Calu3 (cell line): ENCODE data around the gene FOXR1. TPM values are rescaled to one million over a fixed set of nuclear protein-coding genes. Genes with fewer than 3 reads are reported as not detected.

Experiments used
- BruUV-seq: library from RNA; stranded (reverse); fragments of 400-500 nt; replicated peaks from 2 replicates; lab custom pipeline; 2021; lab: Mats Ljungman, UMichigan
- CTCF ChIA-PET: fragments of 300-600 bp; sonication (Branson Sonifier 250); formaldehyde crosslinking; loops from one replicate; lab custom pipeline; 2022; ENCODE audit warnings: antibody characterized with exemption; lab: Charles Lee
- DNase-seq: peaks from one replicate; pipeline ENCODE4 v3.0.0; 2022
- H3K27ac Mint-ChIP-seq: one replicate; pipeline ENCODE4 v1.8.0; 2022; ENCODE audit warnings: mixed read lengths; ENCODE audit not compliant: unreplicated experiment
- H3K27me3 Mint-ChIP-seq: one replicate; pipeline ENCODE4 v1.8.0; 2022; ENCODE audit warnings: mixed read lengths; ENCODE audit not compliant: unreplicated experiment
- H3K36me3 Mint-ChIP-seq: one replicate; pipeline ENCODE4 v1.8.0; 2022; ENCODE audit warnings: mild to moderate bottlenecking, moderate library complexity, mixed read lengths; ENCODE audit not compliant: insufficient read depth, unreplicated experiment
- H3K4me1 Mint-ChIP-seq: one replicate; pipeline ENCODE4 v1.8.0; 2022; ENCODE audit warnings: mild to moderate bottlenecking, low read depth, mixed read lengths; ENCODE audit not compliant: unreplicated experiment
- H3K4me3 Mint-ChIP-seq: one replicate; pipeline ENCODE4 v1.8.0; 2022; ENCODE audit warnings: mild to moderate bottlenecking, low read depth, moderate library complexity, mixed read lengths; ENCODE audit not compliant: unreplicated experiment
- H3K9me3 Mint-ChIP-seq: one replicate; pipeline ENCODE4 v1.8.0; 2022; ENCODE audit warnings: low read depth, mixed read lengths; ENCODE audit not compliant: unreplicated experiment
- intact Hi-C: fragments of 100-400 bp; cut with micrococcal nuclease; formaldehyde crosslinking; loops from one replicate; pipeline ENCODE4 v1.10.0; 2022; ENCODE audit not compliant: unreplicated experiment
- total RNA-seq: library from RNA; stranded (reverse); gene quantifications from 2 replicates; pipeline ENCODE4 v1.2.3, GENCODE V29; 2022
- TF ChIP-seq, protein P1 (sequence below): fragments of 200-600 bp; IDR thresholded peaks from one replicate; pipeline ENCODE4 v1.8.0; 2022; ENCODE audit warnings: antibody characterized with exemption; ENCODE audit not compliant: unreplicated experiment

Gene FOXR1
- total RNA-seq, 1 experiment from 2014 or later, result not detected

DNA sequence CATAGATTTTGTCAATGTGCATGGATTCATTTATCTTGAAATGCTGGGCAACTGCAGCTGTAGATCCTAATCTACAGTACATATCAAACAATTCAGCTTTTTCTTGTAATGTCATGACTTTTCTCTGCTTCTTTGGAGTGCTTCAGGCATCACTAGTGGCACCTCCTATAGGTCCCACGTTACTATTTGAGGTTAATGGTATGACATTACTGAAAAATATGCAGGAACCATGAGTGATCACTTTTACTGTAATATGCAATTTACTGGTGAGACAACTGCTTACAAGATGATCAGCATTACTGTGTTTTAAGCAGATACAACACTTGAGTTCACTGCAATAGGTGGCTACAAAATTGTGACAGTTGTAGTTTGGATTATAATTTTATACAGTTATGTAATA, 29.3 kb downstream of the FOXR1 start:
- Mint-ChIP-seq H3K4me3 (no peak overlapping the region), H3K27ac (no peak overlapping the region), H3K9me3 (no peaks in the 10 kb centered on the region), H3K27me3 (no peaks in the 10 kb centered on the region), H3K4me1 (peaks cover 9% of the 10 kb centered on the region), H3K36me3 (peaks cover 43% of the 10 kb centered on the region)
- intact Hi-C loops, result no loop called here
- DNase-seq, result no peak
- CTCF ChIA-PET, result no interaction called here
- TF ChIP-seq, protein P1, sequence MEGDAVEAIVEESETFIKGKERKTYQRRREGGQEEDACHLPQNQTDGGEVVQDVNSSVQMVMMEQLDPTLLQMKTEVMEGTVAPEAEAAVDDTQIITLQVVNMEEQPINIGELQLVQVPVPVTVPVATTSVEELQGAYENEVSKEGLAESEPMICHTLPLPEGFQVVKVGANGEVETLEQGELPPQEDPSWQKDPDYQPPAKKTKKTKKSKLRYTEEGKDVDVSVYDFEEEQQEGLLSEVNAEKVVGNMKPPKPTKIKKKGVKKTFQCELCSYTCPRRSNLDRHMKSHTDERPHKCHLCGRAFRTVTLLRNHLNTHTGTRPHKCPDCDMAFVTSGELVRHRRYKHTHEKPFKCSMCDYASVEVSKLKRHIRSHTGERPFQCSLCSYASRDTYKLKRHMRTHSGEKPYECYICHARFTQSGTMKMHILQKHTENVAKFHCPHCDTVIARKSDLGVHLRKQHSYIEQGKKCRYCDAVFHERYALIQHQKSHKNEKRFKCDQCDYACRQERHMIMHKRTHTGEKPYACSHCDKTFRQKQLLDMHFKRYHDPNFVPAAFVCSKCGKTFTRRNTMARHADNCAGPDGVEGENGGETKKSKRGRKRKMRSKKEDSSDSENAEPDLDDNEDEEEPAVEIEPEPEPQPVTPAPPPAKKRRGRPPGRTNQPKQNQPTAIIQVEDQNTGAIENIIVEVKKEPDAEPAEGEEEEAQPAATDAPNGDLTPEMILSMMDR, result no peak
- no TSS peak for BruUV-seq

DNA sequence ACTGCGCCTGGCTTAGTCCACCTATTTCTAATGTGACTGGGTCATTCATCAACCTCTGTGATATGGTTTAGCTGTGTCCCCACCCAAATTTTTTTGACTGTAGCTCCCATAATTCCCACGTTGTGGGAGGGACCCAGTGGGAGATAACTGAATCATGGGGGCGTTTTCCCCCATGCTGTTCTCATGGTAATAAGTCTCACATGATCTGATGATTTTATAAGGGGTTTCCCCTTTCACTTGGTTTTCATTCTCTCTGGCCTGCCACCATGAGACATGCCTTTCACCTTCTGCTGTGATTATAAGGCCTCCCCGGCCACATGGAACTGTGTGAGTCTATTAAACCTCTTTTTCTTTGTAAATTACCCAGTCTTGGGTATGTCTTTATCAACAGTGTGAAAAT, 35.1 kb downstream of the FOXR1 start:
- Mint-ChIP-seq H3K4me1 (peaks cover 9% of the 10 kb centered on the region), H3K27ac (no peak overlapping the region), H3K9me3 (no peaks in the 10 kb centered on the region), H3K27me3 (no peaks in the 10 kb centered on the region), H3K4me3 (no peak overlapping the region), H3K36me3 (peaks cover 17% of the 10 kb centered on the region)
- intact Hi-C loops, result no loop called here
- CTCF ChIA-PET, result no interaction called here
- TF ChIP-seq, protein P1, result no peak
- no peak for DNase-seq
- BruUV-seq, result no TSS peak

DNA sequence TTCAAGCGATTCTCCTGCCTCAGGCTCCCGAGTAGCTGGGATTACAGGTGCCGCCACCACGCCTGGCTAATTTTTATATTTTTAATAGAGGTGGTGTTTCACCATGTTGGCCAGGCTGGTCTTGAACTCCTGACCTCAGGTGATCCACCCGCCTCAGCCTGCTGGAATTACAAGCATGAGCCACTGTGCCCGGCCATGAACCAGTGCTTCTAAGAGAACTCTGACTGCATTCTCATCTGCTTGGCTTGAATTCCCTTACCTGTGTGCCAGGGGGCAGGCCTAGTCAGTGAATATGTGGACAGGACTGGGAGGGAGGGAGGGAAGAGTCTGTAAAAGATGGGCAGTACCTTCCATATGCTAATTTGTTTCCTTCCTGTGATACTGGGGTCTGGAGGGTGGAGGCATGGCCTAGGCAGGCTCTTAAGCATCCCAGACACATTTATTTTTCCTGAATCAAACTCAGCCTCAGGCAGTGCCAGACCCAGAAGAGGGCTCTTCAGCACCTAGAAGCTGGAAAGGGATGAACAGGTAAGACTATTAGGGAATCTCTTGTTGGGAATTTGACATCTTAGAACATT, 40.0 kb downstream of the FOXR1 start:
- intact Hi-C loops, result no loop called here
- CTCF ChIA-PET, result no interaction called here
- no peak for DNase-seq
- H3K27ac Mint-ChIP-seq, result no peak overlapping the region
- H3K9me3 Mint-ChIP-seq, result no peaks in the 10 kb centered on the region
- TF ChIP-seq, protein P1, result no peak
- H3K27me3 Mint-ChIP-seq, result no peaks in the 10 kb centered on the region
- peaks cover 53% of the 10 kb centered on the region for H3K36me3 Mint-ChIP-seq
- no peak overlapping the region for H3K4me3 Mint-ChIP-seq
- peaks cover 17% of the 10 kb centered on the region for H3K4me1 Mint-ChIP-seq
- no TSS peak for BruUV-seq

DNA sequence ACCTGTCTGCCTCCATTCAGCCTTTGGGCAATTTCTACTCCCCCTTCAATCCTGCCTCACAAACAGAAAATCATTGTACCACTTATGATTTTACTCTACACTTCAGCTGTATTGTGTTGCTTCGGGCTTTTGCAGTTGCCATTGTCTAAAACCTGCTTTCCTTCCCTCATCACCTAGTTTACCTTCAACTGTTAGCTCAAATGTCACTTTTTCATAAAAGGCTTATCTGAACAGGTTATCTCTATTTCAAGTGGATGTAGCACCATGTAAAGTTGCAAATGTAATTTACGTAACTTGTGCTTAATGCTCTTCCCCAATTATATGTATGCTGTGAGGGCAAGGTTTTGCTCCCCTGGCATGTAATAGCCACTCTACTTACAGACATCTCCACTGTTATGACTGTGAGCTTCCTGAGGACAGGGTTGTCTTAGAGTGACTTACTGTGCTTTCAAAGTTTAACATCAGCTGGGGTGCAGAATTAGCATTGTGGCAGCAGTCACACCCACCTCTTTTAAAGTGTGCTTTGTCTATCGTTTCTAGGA, 41.1 kb downstream of the FOXR1 start:
- no TSS peak for BruUV-seq
- no peak for DNase-seq
- Mint-ChIP-seq H3K9me3 (no peaks in the 10 kb centered on the region), H3K27ac (peak overlapping the region; percentile 76), H3K4me1 (peaks cover 14% of the 10 kb centered on the region), H3K4me3 (no peak overlapping the region), H3K36me3 (peaks cover 61% of the 10 kb centered on the region), H3K27me3 (no peaks in the 10 kb centered on the region)
- TF ChIP-seq, protein P1, result no peak
- CTCF ChIA-PET, result no interaction called here
- intact Hi-C loops, result no loop called here
